Measurements from ENCODE around the gene OTUB2. TPM values are rescaled to one million over a fixed set of nuclear protein-coding genes. Genes with fewer than 3 reads are reported as not detected.

The OTUB2 gene
- total RNA-seq, 6 donors from 2014 or later = 0.22 to 1.8 (median 1.1) TPM

GRCh38 chr14:94019329-94019728 is 6.8 kb upstream of the OTUB2 start:
- ATAC-seq (ENCODE audit: low FRiP score in 2 of 2) (no peak), DNase-seq (no peak)
- H3K4me3 ChIP-seq = no peak overlapping the region
- 74 to 77% methylated on average over 6 of the region's 6 CpGs for WGBS, 2 donors
- TF ChIP-seq POLR2A (IDR thresholded peaks at IDR 0.05) = no peak
- no peak for TF ChIP-seq POLR2AphosphoS5 (IDR thresholded peaks at IDR 0.05)
- TF ChIP-seq EP300 (IDR thresholded peaks at IDR 0.05) = no peak
- TF ChIP-seq CTCF (IDR thresholded peaks at IDR 0.05) = no peak
- no peaks in the 10 kb centered on the region for H3K4me1 ChIP-seq
- H3K9me3 ChIP-seq = no peaks in the 10 kb centered on the region
- H3K27ac ChIP-seq = no peak overlapping the region
- no peaks in the 10 kb centered on the region for H3K27me3 ChIP-seq
- H3K36me3 ChIP-seq = no peaks in the 10 kb centered on the region

GRCh38 chr14:94020267-94020666 is 5.9 kb upstream of the OTUB2 start:
- H3K4me1 ChIP-seq = no peaks in the 10 kb centered on the region

GRCh38 chr14:94021001-94021400 is 5.1 kb upstream of the OTUB2 start:
- 82% methylated on average over 2 of the region's 2 CpGs; no CpG with 5 or more reads in 1 of the 2 donors for WGBS, 2 donors
- Histone ChIP-seq H3K4me1 (peaks cover 0 to 4% (median 1%) of the 10 kb centered on the region in 4 donors), H3K36me3 (no peaks in the 10 kb centered on the region), H3K27me3 (no peaks in the 10 kb centered on the region), H3K9me3 (no peaks in the 10 kb centered on the region), H3K4me3 (no peak overlapping the region), H3K27ac (no peak overlapping the region)
- DNase-seq = no peak
- TF ChIP-seq CTCF (IDR thresholded peaks at IDR 0.05) (no peak), EP300 (IDR thresholded peaks at IDR 0.05) (no peak), POLR2A (IDR thresholded peaks at IDR 0.05) (no peak), POLR2AphosphoS5 (IDR thresholded peaks at IDR 0.05) (no peak)
- ATAC-seq (ENCODE audit: low FRiP score in 2 of 2) = no peak

More at GRCh38 chr14:94020267-94020666, 5.9 kb upstream of the OTUB2 start:
- ATAC-seq (ENCODE audit: low FRiP score in 2 of 2) (no peak), DNase-seq (no peak)
- no peaks in the 10 kb centered on the region for H3K36me3 ChIP-seq
- H3K27ac ChIP-seq = no peak overlapping the region
- no peak overlapping the region for H3K4me3 ChIP-seq
- no peaks in the 10 kb centered on the region for H3K9me3 ChIP-seq
- 89 to 90% methylated on average over 4 of the region's 4 CpGs for WGBS, 2 donors
- TF ChIP-seq CTCF (IDR thresholded peaks at IDR 0.05) = no peak
- no peak for TF ChIP-seq POLR2A (IDR thresholded peaks at IDR 0.05)
- TF ChIP-seq EP300 (IDR thresholded peaks at IDR 0.05) = no peak
- TF ChIP-seq POLR2AphosphoS5 (IDR thresholded peaks at IDR 0.05) = no peak
- H3K27me3 ChIP-seq = no peaks in the 10 kb centered on the region

DNA sequence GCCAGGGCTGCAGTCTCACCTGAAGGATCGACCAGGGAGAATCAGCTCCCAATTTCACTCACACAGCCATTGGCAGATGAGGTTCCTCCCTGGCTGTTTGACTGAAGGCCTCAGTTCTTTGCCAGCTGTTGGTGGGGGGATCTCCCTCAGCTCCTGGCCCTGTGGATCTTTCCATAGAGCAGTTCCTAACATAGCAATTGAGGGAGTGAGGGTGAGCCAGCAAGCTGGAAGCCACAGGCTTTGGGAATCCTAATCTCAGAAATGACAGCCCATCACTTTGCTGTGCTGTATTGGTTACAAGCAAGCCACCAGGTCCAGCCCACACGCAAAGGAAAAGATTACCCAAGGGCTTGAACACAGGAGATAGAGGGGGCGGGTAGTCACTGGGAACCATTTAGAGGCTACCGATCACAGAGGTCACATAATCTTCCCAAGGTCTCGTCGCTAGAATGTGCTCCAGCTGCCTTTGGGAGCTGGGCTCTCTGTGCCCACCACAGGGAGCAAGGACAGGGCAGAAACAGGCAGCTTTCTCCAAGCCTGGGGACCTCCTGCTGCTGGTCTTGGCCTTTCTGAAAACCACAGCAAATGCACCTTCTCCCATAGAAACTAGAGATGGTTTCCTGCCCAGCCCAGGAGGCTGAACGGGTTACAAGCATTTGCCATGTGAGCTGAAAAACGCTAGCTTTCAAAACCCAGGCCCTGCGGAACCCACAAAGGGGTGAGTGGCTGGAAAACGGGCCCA is 4.6 kb upstream of the OTUB2 start:
- peaks cover 2 to 6% (median 3%) of the 10 kb centered on the region in 4 donors for H3K4me1 ChIP-seq
- no peaks in the 10 kb centered on the region for H3K36me3 ChIP-seq
- no peak overlapping the region for H3K27ac ChIP-seq
- TF ChIP-seq EP300 (IDR thresholded peaks at IDR 0.05) (no peak), POLR2AphosphoS5 (IDR thresholded peaks at IDR 0.05) (no peak), POLR2A (IDR thresholded peaks at IDR 0.05) (no peak), CTCF (IDR thresholded peaks at IDR 0.05) (no peak)
- ATAC-seq (ENCODE audit: low FRiP score in 2 of 2) = no peak
- no peaks in the 10 kb centered on the region for H3K27me3 ChIP-seq
- 73 to 78% methylated on average over 10 of the region's 10 CpGs for WGBS, 2 donors
- no peak for DNase-seq
- H3K4me3 ChIP-seq = no peak overlapping the region
- no peaks in the 10 kb centered on the region for H3K9me3 ChIP-seq
